SK-N-SH (cell line): Measurements from ENCODE around the gene COL23A1. TPM values are rescaled to one million over a fixed set of nuclear protein-coding genes. Genes with fewer than 3 reads are reported as not detected.

Experiments
- CTCF ChIA-PET: fragments of 300-600, 350-600 bp; formaldehyde crosslinking; extraction: SDS; loops from one replicate; lab custom pipeline; 2021; lab: Yijun Ruan, JAX
- POLR2A ChIA-PET: fragments of 350-600 bp; sonication (Branson Sonifier 250); formaldehyde crosslinking; extraction: SDS; loops from one replicate; lab custom pipeline; 2020; ENCODE audit warnings: antibody characterized with exemption, inconsistent platforms; lab: Yijun Ruan, JAX
- DNase-seq: peaks from one replicate; pipeline ENCODE4 v3.0.0; 2012
- H2AFZ ChIP-seq: fragments of 200-600 bp; sonication (generic); 2 replicates; pipeline ENCODE4 v1.8.1; 2016; ENCODE audit warnings: antibody characterized with exemption, mild to moderate bottlenecking, low read depth
- H3F3A ChIP-seq: fragments of 200-600 bp; sonication (generic); replicated peaks from 2 replicates; pipeline ENCODE3; 2016; ENCODE audit warnings: antibody characterized with exemption, mild to moderate bottlenecking; ENCODE audit not compliant: insufficient read depth
- H3K27ac ChIP-seq, 2 experiments: fragments of 200-500 bp in 1 of 2; fragments of 200-600 bp in 1 of 2; sonication (Bioruptor generic) in 1 of 2; sonication (generic), shearing (Covaris generic) in 1 of 2; 2 replicates each; pipeline versions ENCODE4 v1.5.1 to v1.6.1; 2014 to 2016; ENCODE audit warnings: low read depth in 2 of 2, inconsistent platforms in 1 of 2, low read length in 1 of 2, mild to moderate bottlenecking in 1 of 2, mixed read lengths in 1 of 2
- H3K27me3 ChIP-seq: fragments of 200-600 bp; sonication (generic), shearing (Covaris generic); 2 replicates; pipeline ENCODE4 v1.6.1; 2016; ENCODE audit warnings: mixed run types; ENCODE audit not compliant: insufficient read depth
- H3K36me3 ChIP-seq, 2 experiments: fragments of 200-500 bp in 1 of 2; fragments of 200-600 bp in 1 of 2; sonication (Bioruptor generic) in 1 of 2; sonication (generic) in 1 of 2; replicated peaks in 1 of 2; 2 replicates each; pipeline versions ENCODE3 to v1.5.1; 2014 to 2016; ENCODE audit warnings: low read length in 1 of 2, mild to moderate bottlenecking in 1 of 2; ENCODE audit not compliant: insufficient read depth in 2 of 2, control insufficient read depth in 1 of 2
- H3K4me1 ChIP-seq, 2 experiments: fragments of 200-500 bp in 1 of 2; fragments of 200-600 bp in 1 of 2; sonication (Bioruptor generic) in 1 of 2; sonication (generic), shearing (Covaris generic) in 1 of 2; 2 replicates each; pipeline versions ENCODE4 v1.5.1 to v1.6.1; 2014 to 2016; ENCODE audit warnings: low read depth in 1 of 2, low read length in 1 of 2, mixed run types in 1 of 2; ENCODE audit not compliant: insufficient read depth in 2 of 2, control insufficient read depth in 1 of 2
- H3K4me2 ChIP-seq: fragments of 200-600 bp; sonication (generic), shearing (Covaris generic); 2 replicates; pipeline ENCODE4 v1.6.1; 2017; ENCODE audit warnings: mixed run types
- H3K4me3 ChIP-seq, 2 experiments: fragments of 200-500 bp in 1 of 2; fragments of 200-600 bp in 1 of 2; sonication (Bioruptor generic) in 1 of 2; sonication (generic), shearing (Covaris generic) in 1 of 2; 2 replicates each; pipeline versions ENCODE4 v1.5.1 to v1.8.1; 2014 to 2016; ENCODE audit warnings: low read depth in 2 of 2, inconsistent platforms in 1 of 2, low read length in 1 of 2, mild to moderate bottlenecking in 1 of 2, mixed read lengths in 1 of 2, moderate library complexity in 1 of 2
- H3K79me2 ChIP-seq: fragments of 200-600 bp; sonication (generic); 2 replicates; pipeline ENCODE4 v1.8.1; 2017; ENCODE audit warnings: mild to moderate bottlenecking; ENCODE audit not compliant: insufficient read depth
- H3K9ac ChIP-seq: fragments of 200-600 bp; sonication (generic); 2 replicates; pipeline ENCODE4 v1.6.1; 2017; ENCODE audit warnings: mixed run types
- H3K9me2 ChIP-seq: fragments of 200-600 bp; sonication (generic); 2 replicates; pipeline ENCODE4 v1.6.1; 2017; ENCODE audit warnings: mixed run types
- H3K9me3 ChIP-seq: fragments of 200-600 bp; sonication (generic); 2 replicates; pipeline ENCODE4 v1.6.1; 2017; ENCODE audit warnings: mixed run types, mild to moderate bottlenecking, moderate library complexity
- H4K20me1 ChIP-seq: fragments of 200-600 bp; sonication (generic); 2 replicates; pipeline ENCODE4 v1.6.1; 2017; ENCODE audit warnings: mild to moderate bottlenecking, mixed run types; ENCODE audit not compliant: insufficient read depth
- CTCF ChIP-seq: fragments of 200-600 bp; sonication (generic); IDR thresholded peaks from 2 replicates; pipeline ENCODE4 v1.6.1; 2017; ENCODE audit warnings: antibody characterized with exemption, mild to moderate bottlenecking, moderate library complexity
- MEF2A ChIP-seq: IDR thresholded peaks from 2 replicates; pipeline ENCODE4 v1.4.0; 2012; ENCODE audit warnings: low read depth, borderline replicate concordance
- NFIC ChIP-seq: IDR thresholded peaks from 2 replicates; pipeline ENCODE4 v1.4.0; 2012; ENCODE audit warnings: borderline replicate concordance
- NRF1 ChIP-seq: IDR thresholded peaks from 2 replicates; pipeline ENCODE4 v1.6.1; 2012; ENCODE audit warnings: low read depth, mild to moderate bottlenecking, low read length
- POLR2AphosphoS5 ChIP-seq: IDR thresholded peaks from 2 replicates; pipeline ENCODE4 v1.6.1; 2012; ENCODE audit warnings: low read depth, low read length
- REST ChIP-seq: IDR thresholded peaks from 2 replicates; pipeline ENCODE4 v1.6.1; 2012; ENCODE audit warnings: mild to moderate bottlenecking, low read depth, low read length, moderate library complexity
- RXRA ChIP-seq: IDR thresholded peaks from 2 replicates; pipeline ENCODE4 v1.4.0; 2012; ENCODE audit warnings: low read depth, mild to moderate bottlenecking, borderline replicate concordance
- SMC3 ChIP-seq: IDR thresholded peaks from 2 replicates; pipeline ENCODE4 v1.6.1; 2012; ENCODE audit warnings: low read depth, low read length, improper control_type of control experiment
- TEAD4 ChIP-seq: IDR thresholded peaks from 2 replicates; pipeline ENCODE4 v1.4.0; 2012; ENCODE audit warnings: mild to moderate bottlenecking, borderline replicate concordance; ENCODE audit not compliant: insufficient read depth
- USF2 ChIP-seq: fragments of 150-350 bp; IDR thresholded peaks from 2 replicates; pipeline ENCODE4 v1.6.1; 2017; ENCODE audit warnings: antibody characterized with exemption, low read length, low read depth, borderline replicate concordance
- ZBTB33 ChIP-seq: IDR thresholded peaks from 2 replicates; pipeline ENCODE4 v1.4.0; 2012; ENCODE audit warnings: low read depth, borderline replicate concordance
- WGBS: methylation state at CpG from one replicate; pipeline ENCODE4 v1.1.6; 2017; ENCODE audit warnings: low lambda C conversion rate; 5-methylcytosine and 5-hydroxymethylcytosine counted together
- polyA plus RNA-seq, 3 experiments: library from polyadenylated mRNA; depleted of rRNA; stranded (reverse); fragments of >200 nt; gene quantifications; 2 replicates each; pipeline ENCODE4 v1.2.3, GENCODE V29; 2012

COL23A1 gene
- polyA plus RNA-seq, 1 of the 3 experiments (the other 2 are of a cell fraction): 0.10 TPM

GRCh38 chr5:178241231-178241663, 348.9 kb downstream of the COL23A1 start (continued):
- TF ChIP-seq REST (no peak), USF2 (no peak), ZBTB33 (no peak)

GRCh38 chr5:178240766-178241165, 349.4 kb downstream of the COL23A1 start:
- H3K4me1 ChIP-seq: peaks cover 0 to 29% of the 10 kb centered on the region in 2 experiments; a peak in 1 of 4 replicates
- H3K36me3 ChIP-seq: no peaks in the 10 kb centered on the region
- no peaks in the 10 kb centered on the region for H3K27me3 ChIP-seq
- no peak overlapping the region for H2AFZ ChIP-seq
- no peaks in the 10 kb centered on the region for H3K9me3 ChIP-seq
- no peak overlapping the region for H3K4me2 ChIP-seq
- no peak overlapping the region for H3K9ac ChIP-seq
- H3K27ac ChIP-seq: no peak overlapping the region
- no peak overlapping the region for H3K4me3 ChIP-seq
- DNase-seq: no peak
- 61% methylated on average over 9 of the region's 9 CpGs for WGBS
- no peaks in the 10 kb centered on the region for H3K9me2 ChIP-seq
- CTCF ChIA-PET: interaction anchor here (12.2 kb wide), 1 partner anchor 351 kb away, joined by 147 read pairs; the partner anchor contains the start of gene COL23A1
- H3F3A ChIP-seq: no peaks in the 10 kb centered on the region
- H3K79me2 ChIP-seq: no peaks in the 10 kb centered on the region
- POLR2A ChIA-PET: interaction anchor here (1.5 kb wide), 1 partner anchor 9 kb away, joined by 3 read pairs; no protein-coding TSS in a partner anchor
- no peak for TF ChIP-seq RXRA
- no peak for TF ChIP-seq NRF1
- TF ChIP-seq NFIC: no peak
- TF ChIP-seq TEAD4: no peak
- no peak for TF ChIP-seq POLR2AphosphoS5
- no peak for TF ChIP-seq CTCF
- no peak for TF ChIP-seq SMC3
- TF ChIP-seq REST: no peak
- TF ChIP-seq MEF2A: no peak
- TF ChIP-seq, all 33 proteins: peak for 0
- H4K20me1 ChIP-seq: no peaks in the 10 kb centered on the region
